NB4 (cell line): ENCODE measurements around the gene TOMM70.

Source experiments
- CTCF ChIP-seq: IDR thresholded peaks from one replicate; pipeline ENCODE4 v1.5.1; 2012; ENCODE audit warnings: low read depth, low read length
- MAX ChIP-seq: IDR thresholded peaks from 2 replicates; pipeline ENCODE4 v1.6.1; 2011; ENCODE audit warnings: low read depth, low read length
- MYC ChIP-seq: IDR thresholded peaks from 2 replicates; pipeline ENCODE4 v1.6.1; 2011; ENCODE audit warnings: low read depth, low read length
- POLR2A ChIP-seq: IDR thresholded peaks from 2 replicates; pipeline ENCODE4 v1.6.1; 2011; ENCODE audit warnings: mild to moderate bottlenecking; ENCODE audit not compliant: insufficient read length; ENCODE audit errors: extremely low read depth

- TF ChIP-seq CTCF = no peak
- TF ChIP-seq MYC = no peak
- no peak for TF ChIP-seq POLR2A
- no peak for TF ChIP-seq MAX
Measured at GRCh38 chr3:100420885-100421284, 20.0 kb upstream of the TOMM70 start.
